Measurements from ENCODE around the gene GPR132. TPM values are rescaled to one million over a fixed set of nuclear protein-coding genes. Genes with fewer than 3 reads are reported as not detected.
A peak's percentile ranks its signal among the peaks of the same experiment; 100 is the strongest.

Gene GPR132
- total and polyA plus RNA-seq, 8 donors, result 0.61 to 10.4 (median 1.4) TPM

- Histone ChIP-seq H3K4me3 (no peak overlapping the region), H3K36me3 (no peaks in the 10 kb centered on the region), H3K27ac (no peak overlapping the region), H3K27me3 (peaks cover 0 to 42% of the 10 kb centered on the region in 2 donors), H3K9me3 (no peaks in the 10 kb centered on the region), H3K4me1 (peaks cover 5 to 60% of the 10 kb centered on the region in 2 donors)
- DNase-seq, result peak in 1 of 4 donors; percentile 42
- TF ChIP-seq CTCF (IDR thresholded peaks at IDR 0.05), result no peak
- intact Hi-C loops (cut with DNase I), result no loop called here
- no peak for ATAC-seq
Observed at GRCh38 chr14:105072381-105072861, 7.2 kb upstream of the GPR132 start.

DNA sequence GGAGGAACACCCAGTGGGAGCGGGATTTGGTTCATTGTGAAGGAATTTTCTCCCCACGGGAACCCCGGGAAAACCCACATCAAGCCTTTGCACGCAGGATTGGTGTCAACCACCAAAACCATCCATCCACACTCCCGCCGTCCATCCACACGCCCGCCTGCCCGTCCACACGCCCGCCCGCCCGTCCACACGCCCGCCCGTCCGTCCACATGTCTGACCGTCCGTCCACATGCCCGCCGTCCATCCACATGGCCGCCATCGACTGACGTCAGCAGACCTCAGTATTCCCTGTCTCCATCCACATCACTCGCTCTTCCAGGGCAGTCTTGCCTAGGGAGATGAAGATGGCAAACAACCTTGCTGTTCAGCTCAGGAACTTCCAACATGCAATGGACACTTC, 6.7 kb upstream of the GPR132 start:
- H3K27ac ChIP-seq, result no peak overlapping the region
- intact Hi-C loops (cut with DNase I), result no loop called here
- H3K4me1 ChIP-seq, result peaks cover 5 to 63% of the 10 kb centered on the region in 2 donors
- no peak for TF ChIP-seq CTCF (IDR thresholded peaks at IDR 0.05)
- no peaks in the 10 kb centered on the region for H3K9me3 ChIP-seq
- H3K27me3 ChIP-seq, result peaks cover 0 to 42% of the 10 kb centered on the region in 2 donors
- no peak for ATAC-seq
- H3K4me3 ChIP-seq, result no peak overlapping the region
- no peaks in the 10 kb centered on the region for H3K36me3 ChIP-seq
- peak in 1 of 4 donors; percentile 79 for DNase-seq

GRCh38 chr14:105071326-105071725, 6.1 kb upstream of the GPR132 start:
- ATAC-seq (no peak), DNase-seq (peak in 1 of 4 donors; percentile 54)
- Histone ChIP-seq H3K27ac (no peak overlapping the region), H3K9me3 (no peaks in the 10 kb centered on the region), H3K4me1 (peaks cover 5 to 63% of the 10 kb centered on the region in 2 donors), H3K4me3 (no peak overlapping the region), H3K27me3 (peaks cover 0 to 39% of the 10 kb centered on the region in 2 donors), H3K36me3 (no peaks in the 10 kb centered on the region)
- intact Hi-C loops (cut with DNase I), result no loop called here
- no peak for TF ChIP-seq CTCF (IDR thresholded peaks at IDR 0.05)

- Histone ChIP-seq H3K36me3 (no peaks in the 10 kb centered on the region), H3K9me3 (no peaks in the 10 kb centered on the region), H3K27ac (peak overlapping the region in 1 of 2 donors; percentile 82), H3K4me3 (no peak overlapping the region), H3K27me3 (peaks cover 0 to 33% of the 10 kb centered on the region in 2 donors), H3K4me1 (peaks cover 5 to 63% of the 10 kb centered on the region in 2 donors)
- ATAC-seq, result no peak
- intact Hi-C loops (cut with DNase I), result no loop called here
- TF ChIP-seq CTCF (IDR thresholded peaks at IDR 0.05), result no peak
- DNase-seq, result no peak
Observed at GRCh38 chr14:105070760-105071137, 5.5 kb upstream of the GPR132 start.

GRCh38 chr14:105069871-105070759, 4.9 kb upstream of the GPR132 start:
- Histone ChIP-seq H3K4me3 (no peak overlapping the region), H3K27ac (peak overlapping the region; percentile 7 to 82), H3K27me3 (peaks cover 0 to 28% of the 10 kb centered on the region in 2 donors), H3K36me3 (no peaks in the 10 kb centered on the region), H3K9me3 (no peaks in the 10 kb centered on the region), H3K4me1 (peaks cover 0 to 61% of the 10 kb centered on the region in 2 donors)
- intact Hi-C loops (cut with DNase I), result no loop called here
- DNase-seq (peak in 1 of 4 donors; percentile 82), ATAC-seq (peak; percentile 37)
- no peak for TF ChIP-seq CTCF (IDR thresholded peaks at IDR 0.05)

Measured in left lung (tissue), 10 donors.